ENCODE results near the gene RTL1.

Gene RTL1

DNA sequence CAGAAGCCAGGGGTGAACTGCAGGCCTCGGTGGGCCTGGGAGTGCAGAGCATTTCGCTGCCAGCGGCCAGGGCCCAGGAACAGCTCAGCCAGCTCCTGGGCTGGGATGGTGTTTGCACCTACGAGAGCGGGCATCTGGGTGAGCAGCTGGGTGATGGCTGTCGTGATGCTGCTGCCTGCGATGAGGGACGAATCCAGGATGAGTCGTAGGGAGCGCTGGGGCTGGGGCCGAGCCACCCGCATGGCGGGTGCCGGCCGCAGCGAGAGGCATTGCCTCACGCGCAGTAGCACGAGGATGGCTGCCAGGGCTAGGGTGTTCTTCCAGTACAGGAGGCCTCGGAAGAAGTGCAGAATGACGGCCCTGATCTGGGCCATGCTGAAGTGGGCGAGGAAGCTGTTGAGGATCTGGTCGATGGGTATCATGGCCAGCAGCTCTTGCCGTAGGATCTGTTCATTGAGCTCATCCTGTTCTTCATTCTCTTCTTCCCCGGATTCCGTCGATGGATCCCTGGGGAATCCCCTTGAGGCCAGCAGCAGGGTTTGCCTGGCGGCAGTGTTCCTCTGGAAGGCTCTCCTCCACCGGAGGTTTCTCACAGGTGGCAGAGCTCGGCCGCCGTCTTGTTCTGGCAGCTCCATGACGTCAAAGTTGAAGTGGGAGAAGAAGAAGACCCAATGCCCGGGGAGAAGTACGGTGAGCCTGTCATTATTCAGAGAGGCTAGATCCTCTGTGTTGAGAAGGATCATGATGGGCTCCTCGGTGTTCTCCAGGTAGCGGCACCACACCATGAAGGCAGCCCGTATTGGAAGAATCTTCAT is 22.1 kb downstream of the RTL1 start:
- DNase-seq = no peak

DNA sequence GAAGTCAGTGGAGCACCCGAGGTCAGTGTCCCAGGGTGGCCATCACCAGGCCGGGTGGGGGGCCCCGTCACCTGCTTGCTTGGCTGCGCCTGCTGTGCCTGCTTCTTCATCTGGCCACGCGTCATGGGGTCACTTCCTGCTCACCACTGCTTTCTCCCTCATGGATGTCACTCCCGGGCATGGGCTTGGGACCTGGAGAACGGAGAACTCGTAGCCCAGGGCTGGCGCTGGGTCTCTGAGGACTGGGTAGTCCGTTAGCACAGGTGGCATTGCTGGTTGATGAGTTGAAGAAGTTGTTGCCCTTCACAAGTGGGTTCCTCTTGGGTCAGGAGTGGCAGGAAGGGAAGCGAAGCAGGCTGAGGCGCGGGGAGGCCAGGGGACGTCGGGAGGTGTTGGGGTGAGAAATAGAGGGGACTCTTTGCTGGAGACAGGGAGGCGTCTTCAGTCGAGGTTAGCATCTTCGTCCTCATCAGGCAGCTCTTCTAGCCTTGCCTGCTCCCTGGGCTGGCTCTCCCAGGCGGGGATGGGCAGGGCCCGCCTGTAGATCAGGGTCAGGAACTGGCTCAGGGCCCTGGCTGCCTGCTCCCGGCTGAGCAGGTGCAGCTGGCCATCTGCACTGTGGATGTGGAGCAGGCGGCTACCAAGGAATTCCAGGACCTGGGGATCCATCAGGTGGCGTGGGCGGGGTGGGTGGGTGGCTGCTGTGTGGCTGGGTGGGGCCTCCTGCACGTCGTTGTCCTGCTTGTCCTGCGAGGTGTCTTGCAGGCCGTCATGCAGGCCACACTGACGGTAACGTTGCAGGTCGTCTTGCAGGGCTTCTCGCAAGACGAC is 23.0 kb downstream of the RTL1 start:
- DNase-seq = no peak

DNA sequence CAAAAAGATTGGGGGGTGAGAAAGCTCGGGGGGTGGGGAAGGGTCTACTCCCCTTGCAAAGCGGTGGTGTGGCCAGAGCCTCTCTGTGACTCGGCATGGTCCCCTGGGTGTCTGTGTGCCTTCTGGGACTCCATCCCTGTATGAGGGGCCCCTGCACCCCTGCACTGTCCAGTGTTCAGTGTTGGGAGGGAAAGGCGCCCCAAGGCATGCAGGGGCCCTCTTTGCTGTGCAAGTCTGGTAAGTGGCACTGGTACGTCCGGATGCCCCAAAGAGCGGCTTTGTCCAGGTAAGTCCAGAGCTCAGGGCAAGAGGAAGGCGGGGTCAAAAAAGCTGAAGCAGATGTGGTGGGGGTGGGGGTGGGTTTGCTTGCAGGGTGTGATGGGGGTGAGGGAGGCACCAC is 23.7 kb downstream of the RTL1 start:
- DNase-seq = no peak

DNA sequence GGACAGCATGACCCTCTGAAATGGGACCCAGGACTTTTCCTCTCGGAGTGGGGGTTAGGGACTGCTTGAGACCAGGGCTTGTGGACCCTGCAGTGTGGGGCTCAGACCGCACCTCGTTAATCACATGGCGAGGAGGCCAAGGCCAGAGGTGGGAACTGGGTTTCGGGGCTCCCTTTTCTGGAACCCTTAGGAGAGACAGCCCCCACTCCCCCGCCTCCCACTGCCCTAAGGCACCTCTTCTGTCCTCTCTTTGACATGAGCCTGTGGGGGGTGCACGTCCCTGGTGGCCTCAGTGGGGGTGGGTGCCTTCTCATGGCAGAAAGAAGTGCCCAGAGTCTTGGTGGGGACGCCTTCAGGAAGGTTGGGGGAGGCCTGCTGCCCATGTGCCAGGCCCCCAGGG is 24.3 kb downstream of the RTL1 start:
- no peak for DNase-seq

DNA sequence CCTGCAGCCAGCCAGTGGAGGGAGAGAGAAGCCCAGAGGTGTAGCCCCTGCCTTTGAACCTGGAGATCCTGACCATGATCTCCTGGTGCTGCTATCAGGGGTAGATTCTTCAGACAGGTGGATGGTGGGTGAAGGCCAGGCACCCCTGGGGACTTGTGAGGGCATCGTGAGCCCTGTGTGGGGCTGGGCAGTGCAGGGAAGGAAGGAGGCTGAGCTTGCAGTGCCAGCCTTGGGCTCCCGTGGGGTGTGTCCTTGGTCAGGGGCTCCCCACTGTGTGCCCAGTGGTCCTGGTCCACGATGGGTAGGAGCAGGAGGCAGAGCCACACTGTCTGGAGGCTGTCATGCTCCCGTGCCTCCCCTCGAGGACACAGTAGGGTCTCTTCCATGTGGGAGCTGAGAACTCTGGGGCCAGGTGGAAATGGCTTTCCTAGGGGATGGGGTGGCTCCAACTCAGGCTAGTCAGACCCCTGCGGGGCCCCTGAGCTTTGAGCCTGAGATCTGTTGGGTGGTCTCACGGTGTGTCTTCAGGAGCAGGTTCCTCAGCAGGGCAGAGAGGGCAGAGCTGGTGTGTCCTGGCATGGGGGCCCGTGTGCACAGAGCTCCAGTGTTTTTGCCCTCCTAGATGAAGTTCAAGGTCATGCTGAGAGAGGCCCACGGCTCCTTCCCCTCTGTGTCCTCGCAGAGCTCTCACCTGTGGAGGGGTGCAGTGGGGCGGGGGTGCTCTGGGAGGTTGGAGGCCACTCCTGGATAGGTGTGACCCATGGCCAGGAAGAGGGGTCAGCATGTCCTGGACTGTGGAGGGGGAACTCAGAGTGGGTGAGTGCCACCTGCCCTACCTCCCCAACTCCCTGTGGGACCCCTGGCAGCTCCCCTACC is 25.0 kb downstream of the RTL1 start:
- DNase-seq = no peak

DNA sequence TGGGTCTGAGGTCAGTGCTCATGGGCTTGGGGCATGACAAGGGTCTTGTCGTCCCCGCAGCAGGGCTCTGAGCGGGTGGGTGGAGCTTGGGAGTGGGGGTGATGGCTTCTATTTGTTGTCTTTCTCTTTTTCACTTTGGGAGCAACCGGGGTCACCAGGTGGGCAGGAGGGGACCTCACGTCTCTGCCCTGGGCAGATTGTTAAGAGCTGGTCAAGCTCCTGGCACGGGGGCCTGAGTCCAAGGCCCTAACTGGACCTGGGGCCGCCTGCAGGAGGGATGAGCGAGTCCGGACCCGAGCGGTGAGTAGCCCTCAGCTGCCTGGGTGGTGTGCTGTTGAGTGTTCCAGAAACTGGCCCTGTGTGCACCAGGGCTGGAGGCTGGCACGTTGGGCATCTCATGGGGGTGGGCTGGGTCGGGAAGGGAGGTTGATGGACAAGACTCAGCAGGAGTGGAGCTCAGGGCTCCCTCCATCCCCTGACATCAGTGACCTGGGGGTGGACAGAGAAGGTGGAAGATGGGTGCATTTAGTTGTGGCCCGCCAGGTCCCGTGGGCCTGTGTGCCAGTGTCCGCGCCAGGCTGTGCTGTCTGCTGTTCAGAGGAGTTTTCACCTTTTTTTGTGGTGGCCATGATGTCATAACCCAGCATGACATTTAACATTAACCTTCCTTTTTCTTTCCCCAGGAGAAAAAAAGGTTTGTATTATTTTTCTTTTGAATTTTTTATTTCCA is 27.5 kb downstream of the RTL1 start:
- DNase-seq = no peak

DNA sequence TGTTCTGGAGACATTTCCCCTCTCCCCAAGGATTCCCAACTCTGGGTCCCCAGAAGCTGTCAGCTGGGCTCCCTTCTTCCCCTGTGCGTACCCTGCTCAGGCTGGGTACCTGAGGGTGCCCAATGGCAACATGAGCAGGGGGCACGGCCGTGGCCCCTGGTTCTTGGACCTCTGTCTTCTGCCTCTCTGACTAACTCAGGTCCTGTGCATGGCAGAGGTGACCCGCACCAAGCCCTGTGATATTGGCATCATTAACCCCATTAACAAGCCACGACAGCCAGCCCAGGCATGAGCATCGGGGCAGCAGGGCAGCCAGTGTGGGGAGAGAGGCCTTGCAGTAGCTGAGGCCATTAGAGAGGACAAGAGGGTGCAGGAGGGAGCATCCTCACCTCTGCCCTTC is 28.4 kb downstream of the RTL1 start:
- DNase-seq = no peak

DNA sequence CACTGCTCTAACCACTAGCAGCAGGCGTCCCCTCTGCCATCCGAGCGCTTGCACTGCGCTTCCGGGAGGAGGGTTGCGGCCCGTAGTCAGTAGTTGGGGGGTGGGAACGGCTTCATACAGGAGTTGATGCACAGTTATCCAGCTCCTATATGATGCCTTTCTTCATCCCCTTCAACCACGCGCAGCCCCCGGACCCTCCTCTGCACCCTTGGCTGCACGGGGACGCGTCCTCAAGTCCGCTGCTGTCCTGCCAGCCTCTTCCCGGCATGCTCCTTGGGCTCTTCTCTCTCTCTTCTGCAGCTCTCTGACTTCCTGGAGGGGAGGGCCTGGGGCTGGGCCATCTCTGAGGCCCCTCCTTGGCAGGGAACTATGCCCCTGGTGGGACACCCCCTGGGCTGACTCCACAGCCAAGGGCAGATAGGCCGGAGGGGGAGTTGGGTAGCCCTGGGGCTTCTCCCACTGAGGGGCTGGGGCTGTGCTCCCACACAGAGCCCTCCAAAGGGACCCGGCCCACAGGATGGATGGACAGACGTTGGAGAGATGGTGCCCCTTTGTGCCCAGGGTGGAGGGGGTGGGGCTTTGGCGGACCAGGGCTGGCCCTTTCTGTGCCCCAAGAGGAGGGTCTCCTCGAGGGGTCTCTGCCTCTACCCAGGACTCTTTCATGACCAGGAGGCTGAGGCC is 29.0 kb downstream of the RTL1 start:
- DNase-seq = no peak

DNA sequence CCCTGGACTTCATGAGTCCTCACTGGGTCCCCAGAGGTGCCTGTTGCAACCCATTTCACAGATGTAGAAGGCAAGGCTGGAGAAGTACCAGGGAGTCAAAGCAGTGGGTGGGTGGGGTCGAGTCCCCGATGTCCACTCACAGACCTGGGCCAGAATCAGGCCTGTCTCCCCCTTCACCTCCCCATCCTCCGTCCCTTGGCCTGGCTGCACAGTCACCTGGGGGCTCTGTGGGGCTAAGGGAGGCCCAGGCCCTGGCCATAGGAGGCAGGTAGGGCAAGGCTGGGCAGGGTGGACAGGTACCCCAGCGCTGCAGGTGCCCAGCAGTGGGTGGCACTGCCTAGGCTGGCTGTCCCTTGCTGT is 29.5 kb downstream of the RTL1 start:
- no peak for DNase-seq

DNA sequence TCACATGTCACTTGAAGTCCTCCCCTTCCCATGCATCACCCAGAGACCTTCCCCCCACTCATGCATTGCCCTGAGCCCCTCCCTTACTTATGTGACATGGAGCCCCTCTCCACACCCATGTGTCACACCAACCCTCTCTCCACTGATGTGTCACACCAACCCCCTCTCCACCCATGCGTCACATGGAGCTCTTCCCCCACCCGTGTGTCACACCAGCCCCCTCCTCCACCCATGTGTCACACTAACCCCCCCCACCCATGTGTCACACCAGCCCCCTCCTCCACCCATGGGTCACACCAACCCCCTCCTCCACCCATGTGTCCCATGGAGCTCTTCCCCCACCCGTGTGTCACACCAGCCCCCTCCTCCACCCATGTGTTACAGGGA is 30.4 kb downstream of the RTL1 start:
- no peak for DNase-seq

DNA sequence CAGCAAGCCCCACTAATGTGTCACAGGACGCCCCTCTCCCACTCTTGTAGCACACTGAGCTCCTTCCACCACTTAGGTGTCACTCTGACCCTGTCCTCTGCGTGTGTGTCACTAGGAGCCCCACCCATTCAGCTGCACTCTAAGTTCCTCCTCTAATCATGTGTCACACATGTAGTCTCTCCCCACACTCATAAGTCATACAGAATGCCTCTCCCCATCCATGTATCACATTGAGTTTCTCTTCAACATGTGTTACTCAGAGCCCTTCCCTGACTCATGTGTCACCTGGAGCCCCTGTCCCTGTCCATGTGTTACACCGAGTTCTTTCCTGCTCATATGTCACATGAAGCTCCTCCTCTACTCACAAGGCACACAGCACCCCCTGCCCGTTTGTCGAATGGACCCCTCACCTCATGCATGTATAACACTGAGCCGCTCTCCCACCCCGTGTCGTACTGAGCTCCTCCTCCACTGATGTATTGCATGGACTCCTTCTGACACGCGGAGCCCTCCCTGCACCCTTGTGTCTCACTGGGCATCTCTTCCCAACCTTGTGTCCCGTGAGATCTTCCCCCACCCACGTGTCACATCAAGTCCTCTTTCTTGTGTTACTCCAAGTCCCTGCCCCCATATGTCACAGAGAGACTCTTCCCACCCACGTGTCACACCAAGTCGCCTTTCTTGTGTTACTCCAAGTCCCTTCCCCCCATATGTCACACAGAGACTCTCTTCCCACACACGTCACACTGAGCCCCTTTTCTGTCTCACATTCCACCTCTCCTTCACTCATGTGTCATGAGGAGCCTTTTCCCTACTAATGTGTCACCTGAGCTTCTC is 31.0 kb downstream of the RTL1 start:
- no peak for DNase-seq

DNA sequence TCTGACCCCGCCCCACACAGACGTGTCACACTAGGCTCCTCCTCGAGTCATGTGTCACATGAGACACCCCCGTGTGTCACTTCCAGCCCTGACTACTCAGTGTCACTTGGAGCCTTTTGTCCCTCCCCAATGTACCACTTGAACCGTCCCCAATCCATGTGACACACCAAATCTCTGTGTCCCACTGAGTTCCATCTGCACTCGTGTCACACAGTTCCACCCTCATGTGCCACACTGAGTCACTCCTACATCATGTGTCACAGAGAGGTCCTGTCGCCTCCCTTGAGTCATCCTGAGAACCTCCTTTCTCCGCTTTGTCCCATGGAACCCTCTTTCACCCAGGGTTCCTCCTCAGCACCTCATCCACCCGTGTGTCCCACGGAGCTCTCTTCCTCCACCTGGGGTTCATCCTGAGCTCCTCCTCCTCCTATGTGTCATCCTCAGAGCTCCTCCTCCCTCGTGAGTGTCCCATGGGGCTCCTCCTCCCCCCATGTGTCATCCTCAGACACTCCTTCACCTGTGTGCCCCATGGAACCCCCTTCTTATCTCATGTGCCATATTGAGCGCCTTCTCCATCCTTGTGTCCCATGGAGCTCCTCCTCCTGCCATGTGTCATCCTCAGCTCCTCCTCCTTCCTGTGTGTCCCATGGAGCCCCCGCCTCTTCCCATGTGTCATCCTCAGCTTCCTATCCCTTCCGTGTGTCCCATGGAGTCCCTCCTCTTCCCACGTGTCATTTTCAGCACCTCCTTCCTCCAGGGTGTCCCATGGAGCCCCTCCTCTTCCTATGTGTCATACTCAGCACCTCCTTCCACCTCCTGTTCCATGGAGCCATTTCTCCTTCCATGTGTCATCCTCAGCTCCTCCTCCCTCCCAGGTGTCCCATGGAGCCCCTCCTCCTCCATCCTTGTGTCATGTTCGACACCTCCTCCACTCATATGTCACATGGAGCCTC is 32.0 kb downstream of the RTL1 start:
- peak; percentile 45 for DNase-seq

DNA sequence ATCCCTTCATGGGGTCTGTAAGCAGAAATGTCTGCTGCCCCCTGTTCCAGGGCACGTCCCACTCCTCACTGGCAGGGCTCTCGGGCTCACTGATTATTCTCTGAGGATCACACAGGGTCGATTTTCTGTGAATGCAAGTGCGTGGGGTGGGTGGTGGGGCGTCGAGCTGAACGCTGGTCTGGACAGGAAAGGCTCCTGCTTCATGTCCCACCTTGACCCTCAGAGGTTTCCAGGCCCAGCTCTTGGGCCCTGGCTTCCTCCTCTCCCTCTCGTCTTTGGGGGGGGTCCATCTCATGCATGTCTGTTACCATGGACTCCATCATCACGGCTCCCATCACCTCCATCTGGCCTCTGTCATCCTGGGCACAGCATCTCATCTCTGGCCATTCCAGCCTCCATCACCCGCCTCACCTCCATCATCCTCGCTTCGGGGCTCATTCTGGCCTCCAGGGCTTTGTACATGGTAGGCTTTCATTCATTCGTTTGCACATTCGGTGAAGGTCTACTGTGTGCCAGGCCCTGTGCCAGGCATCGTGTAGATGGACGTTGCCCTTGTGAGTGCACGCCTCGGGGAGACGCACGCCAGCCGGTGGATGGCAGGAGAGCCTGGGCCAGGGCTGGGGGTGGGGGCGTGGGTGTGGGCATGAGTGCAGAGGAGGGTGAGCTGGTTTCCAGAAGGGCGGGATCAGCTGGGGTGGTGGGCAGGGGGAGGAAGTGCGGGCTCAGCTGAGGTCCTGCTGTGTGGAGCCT is 34.7 kb downstream of the RTL1 start:
- DNase-seq = no peak

DNA sequence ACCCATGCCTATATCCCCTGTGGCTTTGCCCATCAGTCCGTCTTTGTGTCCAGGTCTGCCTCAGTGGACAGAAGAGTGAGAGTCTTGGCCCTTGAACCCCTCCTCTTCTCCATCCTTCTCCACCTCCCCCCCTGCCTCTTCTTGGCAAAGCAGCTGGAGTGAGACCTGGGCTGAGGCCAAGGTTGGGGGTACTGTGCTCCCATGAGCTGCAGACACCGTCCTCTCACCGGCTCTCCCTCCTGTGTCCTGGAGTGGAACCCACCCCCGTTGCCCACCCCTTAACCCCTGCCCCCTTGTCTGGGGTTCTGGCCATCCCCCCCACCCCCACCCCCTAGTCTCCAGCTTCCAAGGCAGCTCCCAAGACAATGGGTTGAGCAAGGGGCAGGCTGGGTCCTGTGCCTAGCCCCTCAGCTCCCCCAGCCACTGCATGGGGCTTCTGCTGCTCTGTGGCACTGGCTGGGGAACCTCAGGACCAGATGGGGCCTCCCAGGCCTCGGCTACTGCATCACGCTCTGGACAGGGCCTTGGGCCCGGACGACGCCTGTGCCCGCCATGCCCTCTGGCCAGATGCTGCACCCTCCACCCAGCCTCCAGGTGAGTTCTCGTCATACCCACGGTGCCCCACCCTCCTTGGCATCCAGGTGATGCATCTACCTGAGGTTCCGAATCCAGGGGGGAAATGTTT is 35.7 kb downstream of the RTL1 start:
- no peak for DNase-seq

DNA sequence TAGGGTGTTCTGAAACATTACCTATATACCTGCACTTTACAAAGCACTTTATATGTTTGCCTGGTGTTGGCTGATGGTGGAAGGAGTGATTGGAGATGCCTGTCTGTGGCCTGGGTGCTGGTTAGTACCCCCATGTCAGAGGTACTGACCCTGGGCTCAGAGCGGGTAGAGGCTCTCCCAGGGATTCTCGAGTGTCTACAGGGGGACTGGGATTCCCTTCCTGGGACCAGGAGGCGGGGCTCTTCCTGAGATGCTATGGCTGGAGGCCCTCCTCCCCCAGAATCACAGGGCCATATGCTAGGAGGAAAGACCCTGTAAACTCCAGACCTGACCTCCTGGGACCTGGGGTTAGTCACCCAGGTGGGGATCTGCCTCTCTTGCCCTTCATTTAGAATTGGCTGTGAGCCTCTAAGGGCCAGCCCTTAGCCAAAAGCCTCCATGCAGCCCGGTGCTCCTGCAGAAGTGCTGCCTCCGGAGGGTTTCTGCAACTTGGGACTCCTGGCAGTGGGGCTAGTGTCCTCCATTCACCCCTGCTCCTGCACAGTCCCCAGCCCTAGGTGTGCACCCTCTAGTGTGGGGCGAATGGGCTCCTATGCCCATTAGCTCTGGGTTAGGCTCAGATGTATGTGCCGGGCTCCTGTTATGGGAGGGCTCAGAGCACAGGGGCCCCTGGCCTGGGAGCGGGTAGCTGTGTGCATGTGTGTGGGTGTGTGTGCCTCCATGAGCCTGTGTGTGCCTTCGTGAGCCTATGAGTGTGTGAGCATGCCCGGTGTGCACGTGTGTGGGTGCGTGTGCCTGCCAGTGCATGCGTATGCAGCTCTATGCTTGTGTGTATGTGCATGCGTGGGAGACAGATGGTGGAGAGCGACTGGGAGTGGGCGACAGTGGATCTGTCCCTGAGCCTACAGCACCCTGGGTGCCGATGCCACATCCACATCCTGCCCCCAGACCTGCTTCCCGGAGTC is 36.6 kb downstream of the RTL1 start:
- DNase-seq = no peak

DNA sequence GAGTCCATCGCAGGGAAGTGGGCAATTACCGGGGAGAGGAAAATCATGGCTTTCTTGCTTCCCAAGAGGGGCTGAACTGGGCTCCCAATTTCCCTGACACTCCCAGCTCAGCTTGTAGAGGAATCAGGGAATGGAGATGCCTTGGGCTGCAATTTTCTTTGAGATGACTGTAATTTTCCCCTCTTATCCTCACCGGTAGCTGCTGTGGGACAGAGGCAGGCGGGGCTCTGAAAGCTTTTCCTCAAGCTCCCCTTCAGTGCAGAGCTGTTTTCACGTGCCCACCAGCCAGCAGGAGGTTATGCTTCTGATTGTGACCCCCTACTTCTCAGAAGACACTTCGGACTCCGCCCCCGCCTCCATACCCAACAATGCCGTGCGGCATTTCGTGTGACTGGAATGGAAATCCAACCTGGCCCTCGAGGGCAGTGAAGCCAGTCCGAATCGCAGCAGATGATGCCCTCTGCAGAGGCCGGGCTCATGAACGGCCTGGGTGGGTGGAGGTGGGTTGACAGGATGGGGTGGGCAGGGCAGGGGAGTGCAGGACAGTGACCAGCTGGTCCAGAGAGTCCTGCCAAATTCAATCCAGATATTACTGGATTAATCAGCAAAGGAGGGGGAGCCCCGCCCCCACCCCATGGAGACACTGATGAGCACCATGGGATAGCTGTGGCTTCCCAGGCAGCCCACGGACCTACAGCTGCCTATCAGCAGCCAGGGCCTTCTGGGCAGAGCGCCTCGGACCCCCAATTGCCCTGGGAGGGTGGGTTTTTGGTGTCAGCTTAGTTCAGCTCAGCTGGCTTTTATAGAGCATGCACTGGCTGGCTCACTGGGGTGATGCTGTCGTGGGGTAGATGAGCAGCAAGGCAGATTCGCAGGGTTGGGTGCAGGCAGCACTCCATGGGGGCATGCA is 37.6 kb downstream of the RTL1 start:
- no peak for DNase-seq
